Subcutaneous adipose tissue (tissue), 4 donors: ENCODE measurements around the gene C3orf20. TPM values are rescaled to one million over a fixed set of nuclear protein-coding genes. Genes with fewer than 3 reads are reported as not detected.

Experiments used
- total RNA-seq, 4 donors: library from RNA; depleted of rRNA; stranded (reverse); fragments of >200 nt; gene quantifications; one replicate each; pipeline ENCODE4 v1.1.0, GENCODE V29; 2016
- TF ChIP-seq, protein P1 (sequence below): fragments of 450-650 bp; IDR thresholded peaks from one replicate; pipeline ENCODE4 v1.5.1; 2016; ENCODE audit warnings: low read depth, mild to moderate bottlenecking, control low read depth, antibody characterized with exemption, moderate library complexity

The C3orf20 gene
- total RNA-seq, 4 donors from 2014 or later: 0.16 TPM; not detected in 3

DNA sequence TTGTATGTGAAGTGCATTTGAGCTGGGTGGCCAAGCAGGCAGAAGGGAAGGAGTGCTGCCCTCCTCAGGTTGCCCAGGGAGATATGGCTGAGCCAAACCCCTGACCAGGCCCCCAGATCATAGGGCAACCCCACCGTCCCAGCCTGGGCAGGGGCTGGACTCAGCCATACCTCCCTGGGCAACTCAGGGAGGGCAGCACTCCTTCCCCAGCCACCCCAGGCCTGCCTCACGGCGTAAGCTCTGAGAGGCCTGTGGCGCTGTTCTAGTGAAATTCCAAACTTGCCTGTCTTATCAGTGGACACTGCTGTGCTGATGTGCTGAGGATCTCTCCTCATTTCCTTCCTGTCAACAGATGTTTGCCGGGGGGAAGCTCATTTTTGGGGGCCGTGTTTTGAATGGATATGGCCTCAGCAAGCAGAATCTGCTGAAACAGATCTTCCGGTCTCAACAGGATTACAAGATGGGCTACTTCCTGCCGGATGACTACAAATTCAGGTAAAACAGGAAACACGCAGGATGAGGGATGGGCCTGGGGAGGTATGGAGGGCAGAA, 86.3 kb downstream of the C3orf20 start:
- TF ChIP-seq, protein P1, sequence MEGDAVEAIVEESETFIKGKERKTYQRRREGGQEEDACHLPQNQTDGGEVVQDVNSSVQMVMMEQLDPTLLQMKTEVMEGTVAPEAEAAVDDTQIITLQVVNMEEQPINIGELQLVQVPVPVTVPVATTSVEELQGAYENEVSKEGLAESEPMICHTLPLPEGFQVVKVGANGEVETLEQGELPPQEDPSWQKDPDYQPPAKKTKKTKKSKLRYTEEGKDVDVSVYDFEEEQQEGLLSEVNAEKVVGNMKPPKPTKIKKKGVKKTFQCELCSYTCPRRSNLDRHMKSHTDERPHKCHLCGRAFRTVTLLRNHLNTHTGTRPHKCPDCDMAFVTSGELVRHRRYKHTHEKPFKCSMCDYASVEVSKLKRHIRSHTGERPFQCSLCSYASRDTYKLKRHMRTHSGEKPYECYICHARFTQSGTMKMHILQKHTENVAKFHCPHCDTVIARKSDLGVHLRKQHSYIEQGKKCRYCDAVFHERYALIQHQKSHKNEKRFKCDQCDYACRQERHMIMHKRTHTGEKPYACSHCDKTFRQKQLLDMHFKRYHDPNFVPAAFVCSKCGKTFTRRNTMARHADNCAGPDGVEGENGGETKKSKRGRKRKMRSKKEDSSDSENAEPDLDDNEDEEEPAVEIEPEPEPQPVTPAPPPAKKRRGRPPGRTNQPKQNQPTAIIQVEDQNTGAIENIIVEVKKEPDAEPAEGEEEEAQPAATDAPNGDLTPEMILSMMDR: no peak

DNA sequence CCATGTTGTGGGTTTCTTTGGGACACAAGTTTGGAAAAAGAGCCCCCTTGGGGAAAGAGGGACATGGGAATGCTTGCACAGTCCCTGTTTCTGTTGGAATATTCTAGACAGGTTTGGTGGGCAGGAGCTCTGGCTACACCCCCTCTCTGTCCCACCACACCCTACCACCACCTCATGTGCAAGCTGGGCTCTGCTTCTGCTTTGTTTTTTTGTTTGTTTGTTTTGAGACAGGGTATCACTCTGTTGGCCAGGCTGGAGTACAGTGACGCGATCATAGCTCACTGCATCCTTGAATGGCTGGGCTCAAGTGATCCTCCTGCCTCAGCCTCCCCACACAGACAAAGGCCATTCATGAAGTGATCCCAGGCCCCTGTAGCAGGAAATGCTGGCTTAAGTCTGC, 86.9 kb downstream of the C3orf20 start:
- TF ChIP-seq, protein P1: no peak

DNA sequence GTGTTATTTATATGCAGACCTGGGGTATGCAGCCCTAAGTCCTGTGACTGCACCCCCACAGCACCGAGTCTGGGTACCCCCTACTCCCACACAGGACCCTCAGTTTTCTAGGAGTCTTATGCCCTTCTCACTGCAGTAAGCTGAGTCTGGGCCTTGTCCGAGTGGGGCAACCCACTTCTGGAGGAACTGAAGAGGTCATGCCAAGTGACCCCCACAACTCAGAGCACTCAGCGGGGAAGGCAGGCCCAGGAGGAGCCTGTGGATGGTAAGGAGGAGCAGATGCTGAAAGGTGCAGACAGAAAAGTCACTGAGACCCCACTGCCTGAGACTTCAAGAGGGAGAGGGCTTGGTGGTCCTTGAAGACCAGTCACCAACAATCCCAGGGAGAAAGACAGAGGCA, 87.8 kb downstream of the C3orf20 start:
- TF ChIP-seq, protein P1: no peak

DNA sequence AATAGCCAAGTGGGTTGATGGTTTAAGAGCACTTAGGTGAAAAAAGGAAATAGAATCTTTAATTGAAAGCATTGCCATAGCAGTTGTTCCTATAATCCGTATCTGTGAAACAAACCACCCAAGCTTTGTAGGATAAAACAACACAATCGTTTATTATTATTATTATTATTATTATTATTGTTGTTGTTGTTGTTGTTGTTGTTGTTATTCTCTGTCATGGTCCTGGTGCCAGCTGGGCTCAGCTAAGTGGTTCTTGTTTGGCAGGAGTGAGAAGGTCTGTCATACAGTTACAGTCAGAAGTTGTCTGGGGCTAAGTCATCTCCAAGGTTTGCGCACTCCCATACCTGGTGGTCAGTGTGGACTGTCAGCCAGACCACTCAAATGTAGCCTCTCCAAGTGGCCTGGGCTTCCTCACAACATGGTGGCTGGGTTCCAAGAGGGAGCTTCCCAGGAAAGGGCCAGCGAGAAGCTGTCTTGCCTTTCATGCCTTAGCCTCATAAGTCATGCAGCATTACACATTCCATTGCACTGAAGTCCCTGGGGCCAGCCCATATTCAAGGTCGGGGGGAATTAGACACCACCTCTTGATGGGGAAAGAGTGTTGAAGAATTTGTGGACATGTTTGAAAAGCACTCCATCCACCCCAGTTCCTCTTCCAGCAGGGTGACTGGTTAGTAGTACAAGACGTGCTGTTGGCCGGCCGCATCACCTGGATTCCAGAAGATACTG, 89.6 kb downstream of the C3orf20 start:
- TF ChIP-seq, protein P1: no peak

DNA sequence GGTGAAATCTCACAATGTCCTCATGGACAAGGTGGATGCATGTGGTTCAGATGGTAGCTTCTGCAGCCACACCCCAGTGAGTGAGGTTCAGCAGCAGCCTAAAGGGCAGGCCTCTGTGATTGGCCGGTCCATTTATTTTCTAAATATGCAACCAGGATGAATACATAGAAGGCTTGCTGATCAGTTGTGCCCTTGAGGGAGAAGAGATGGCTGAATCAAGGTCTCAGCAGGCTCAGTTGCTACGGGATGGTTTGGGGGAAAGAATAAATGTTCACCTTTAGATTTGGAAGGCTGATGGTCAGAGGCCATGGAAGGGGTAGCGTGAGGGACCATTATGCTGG, 90.1 kb downstream of the C3orf20 start:
- TF ChIP-seq, protein P1: no peak

DNA sequence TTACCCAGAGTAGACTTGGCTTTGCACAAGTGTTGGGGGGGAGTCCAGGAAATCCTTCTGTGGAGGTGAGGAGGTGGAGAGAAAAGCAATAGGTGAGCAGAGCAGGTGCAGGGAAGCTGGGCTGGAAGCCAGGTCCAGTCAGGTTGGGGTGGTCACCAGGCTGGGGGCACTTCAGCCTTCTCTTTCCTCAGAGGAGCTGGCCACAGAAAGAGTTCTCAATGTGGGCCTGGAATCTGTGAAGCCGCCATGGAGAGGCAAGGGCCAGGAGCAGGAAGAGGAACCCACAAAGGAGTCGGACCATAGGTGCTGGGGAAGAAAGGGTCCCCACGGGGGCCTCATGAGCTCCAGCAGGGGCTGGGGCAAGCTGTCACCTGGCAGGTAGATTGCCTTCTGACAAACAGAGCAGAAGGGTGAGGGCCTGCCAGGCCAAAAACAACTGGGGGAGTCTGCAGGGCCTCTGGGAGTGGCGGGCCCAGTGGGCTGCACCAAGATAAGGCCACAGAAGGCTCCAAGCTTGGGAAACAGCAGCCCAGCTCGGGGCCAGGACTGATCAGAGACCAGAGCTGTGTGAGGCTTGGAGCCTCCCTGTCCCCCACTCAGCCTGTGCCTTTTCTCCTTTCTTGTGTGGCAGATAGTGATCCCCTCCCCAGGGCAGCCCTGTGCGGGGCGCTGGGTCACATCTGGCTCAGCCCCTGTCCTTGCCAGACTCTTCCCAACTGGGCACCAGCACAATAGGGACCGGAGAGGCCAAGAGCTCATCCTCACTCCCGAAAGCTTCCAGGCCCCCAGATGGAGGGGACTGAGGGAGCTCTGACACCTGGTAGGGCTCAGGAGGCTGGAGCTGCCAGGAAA, 90.9 kb downstream of the C3orf20 start:
- TF ChIP-seq, protein P1: no peak

DNA sequence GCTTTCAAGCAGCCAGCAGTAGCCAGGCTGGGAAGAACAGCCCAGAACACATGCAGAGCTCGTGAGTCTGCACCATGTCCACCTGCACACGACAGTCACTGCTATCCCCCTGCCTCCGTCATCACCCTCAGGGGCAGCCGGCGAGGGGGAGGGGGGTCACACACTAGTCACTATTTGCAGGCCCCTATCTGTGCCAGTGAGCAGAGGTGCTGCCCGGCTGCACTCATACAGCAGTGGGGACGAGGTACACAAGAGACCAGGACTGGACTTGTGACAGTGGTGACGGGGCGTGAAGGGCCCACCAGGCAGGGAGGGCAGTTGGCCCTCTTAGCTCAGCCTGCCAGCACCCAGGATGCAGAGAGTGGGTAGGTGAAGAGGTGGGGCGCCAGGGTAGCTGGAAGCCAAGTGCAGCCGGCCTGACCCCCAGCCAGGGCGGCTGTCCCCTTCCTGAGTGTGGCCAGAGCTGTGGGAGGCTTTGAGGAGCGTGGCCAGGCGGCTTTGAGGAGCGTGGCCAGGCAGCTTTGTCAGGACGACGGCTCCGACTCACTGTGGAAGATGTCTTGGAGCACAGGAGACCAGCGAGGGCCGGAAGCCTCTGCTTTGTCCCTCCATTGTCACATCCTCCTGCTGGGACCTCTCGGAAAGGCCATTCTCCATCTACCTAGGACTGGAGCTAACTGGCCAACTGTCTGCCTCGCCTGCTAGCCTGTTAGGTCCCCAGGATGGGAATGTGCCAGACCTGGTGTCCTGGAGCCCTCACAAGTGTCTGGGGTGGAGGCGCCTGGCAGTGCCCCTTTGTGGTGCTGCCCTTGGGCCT, 91.7 kb downstream of the C3orf20 start:
- TF ChIP-seq, protein P1: no peak
